Cardiac septum (tissue), 1 donor: Measurements from ENCODE around the gene ZNHIT2. TPM values are rescaled to one million over a fixed set of nuclear protein-coding genes. Genes with fewer than 3 reads are reported as not detected.
A peak's percentile ranks its signal among the peaks of the same experiment; 100 is the strongest.
"Not testable (repeated sequence)": the region's sequence is repeated elsewhere in the genome, so short reads cannot be mapped to it uniquely, and the experiment has no call there.

Experiments
- DNase-seq: peaks from one replicate; pipeline ENCODE4 v3.0.0-alpha.2; 2020; ENCODE audit warnings: low spot score
- intact Hi-C: fragments of 100-400 bp; cut with DNase I; formaldehyde crosslinking; loops from one replicate; pipeline ENCODE4 v1.14.0; 2022
- total RNA-seq: library from RNA; stranded (reverse); fragmentation: NEBNext Ultra II Directional; extraction: Animal tissue kit (Norgen Biotek cat#: 25700); gene quantifications from one replicate; pipeline ENCODE4 v1.2.1, GENCODE V29; 2021
- donor health status: DM: no; HTN: no; CAD: no.

The ZNHIT2 gene
- total RNA-seq, 1 donor from 2014 or later, result 5.5 TPM

- DNase-seq, result no peak
- intact Hi-C loops, result no loop called here
These were observed 7.1 kb upstream of the ZNHIT2 start for GRCh38 chr11:65124480-65125196.

GRCh38 chr11:65121865-65122696 lies 4.6 kb upstream of the ZNHIT2 start, which contains the start of the genes FAU and MRPL49:
Gene FAU, minus strand, starts transcription at chr11:65122134. Its CDS starts 321 bp downstream, at chr11:65121813.
Gene MRPL49, plus strand, starts transcription at chr11:65122321. Its CDS starts 26 bp downstream, at chr11:65122347.
- intact Hi-C loops, result no loop called here
- DNase-seq, result peak; percentile 100

DNA sequence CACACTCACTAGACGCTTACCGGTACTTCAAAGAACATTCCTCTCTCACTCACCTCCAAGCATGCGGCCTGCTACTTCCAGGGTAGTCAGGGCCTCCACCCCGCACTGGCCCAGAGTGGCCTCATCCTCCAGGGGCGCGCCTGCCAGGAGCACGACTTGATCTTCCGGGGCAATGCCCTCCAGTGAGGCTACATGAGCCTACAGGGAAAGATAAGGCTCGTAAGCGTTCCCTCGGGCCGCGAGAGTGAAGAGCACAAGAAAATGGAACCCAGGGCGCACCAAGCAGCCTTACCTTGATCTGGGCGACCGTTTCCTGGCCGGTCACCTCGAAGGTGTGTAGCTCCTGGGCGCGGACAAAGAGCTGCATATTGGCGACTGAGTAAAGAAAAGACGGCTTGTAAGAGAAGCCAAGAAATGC lies 4.0 kb upstream of the ZNHIT2 start:
- no peak for DNase-seq
- intact Hi-C loops, result no loop called here

- no peak for DNase-seq
- intact Hi-C loops, result no loop called here
These were observed 3.3 kb upstream of the ZNHIT2 start for GRCh38 chr11:65120831-65121230.

DNA sequence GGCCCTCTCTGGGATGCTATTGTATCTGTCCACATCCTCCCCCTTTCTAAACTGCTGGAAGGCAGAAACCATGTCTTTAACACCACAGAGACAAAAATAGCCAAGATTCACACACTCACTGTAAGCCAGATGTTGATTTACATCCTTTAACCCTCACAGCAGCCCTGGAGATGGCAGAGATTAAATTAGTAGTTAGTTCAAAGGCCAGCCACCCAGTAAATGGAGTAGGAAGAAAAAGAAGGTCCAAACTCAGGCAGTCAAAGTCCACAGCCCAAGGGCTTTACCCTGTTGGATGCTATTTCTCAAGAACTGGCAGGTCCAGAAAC lies 2.1 kb upstream of the ZNHIT2 start:
- no peak for DNase-seq
- intact Hi-C loops, result loop anchor here (2.0 to 5.0 kb wide), 3 partner anchors 77 to 271 kb away; partner anchors contain the start of genes ARL2 and SAC3D1

DNA sequence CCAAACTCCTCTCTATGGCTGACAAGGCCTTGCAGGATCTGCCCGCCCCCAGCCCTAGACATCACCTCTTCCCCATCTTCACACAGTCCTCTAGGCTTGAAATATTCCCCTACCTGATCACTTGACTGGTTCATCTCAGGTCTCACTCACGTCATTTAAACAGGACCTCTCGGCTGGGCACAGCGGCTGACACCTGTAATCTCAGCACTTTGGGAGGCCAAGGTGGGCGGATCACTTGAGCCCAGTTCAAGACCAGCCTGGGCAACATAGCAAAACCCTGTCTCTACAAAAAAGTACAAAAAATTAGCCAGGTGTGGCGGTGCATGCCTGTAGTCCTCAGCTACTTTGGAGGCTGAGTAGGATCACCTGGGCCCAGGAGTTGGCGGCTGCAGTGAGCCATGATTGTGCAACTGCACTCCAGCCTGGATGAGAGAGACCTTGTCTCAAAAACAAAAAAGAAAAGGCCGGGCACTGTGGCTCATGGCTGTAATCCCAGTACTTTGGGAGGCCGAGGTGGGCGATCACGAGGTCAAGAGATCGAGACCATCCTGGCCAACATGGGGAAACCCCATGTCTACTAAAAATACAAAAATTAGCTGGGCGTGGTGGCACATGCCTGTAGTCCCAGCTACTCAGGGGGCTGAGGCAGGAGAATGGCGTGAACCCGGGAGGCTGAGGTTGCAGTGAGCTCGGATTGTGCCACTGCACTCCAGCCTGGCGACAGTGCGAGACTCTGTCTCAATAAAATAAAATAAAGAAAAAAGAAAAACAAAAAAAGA lies 1.6 kb upstream of the ZNHIT2 start:
- not testable (repeated sequence) for DNase-seq
- intact Hi-C loops, result loop anchor here (2.0 to 5.0 kb wide), 3 partner anchors 77 to 270 kb away; partner anchors contain the start of genes ARL2 and SAC3D1

- DNase-seq, result no peak
These were observed 766 bp upstream of the ZNHIT2 start for GRCh38 chr11:65118097-65118837.

GRCh38 chr11:65116370-65117205 lies 913 bp downstream of the ZNHIT2 start:
- intact Hi-C loops, result loop anchor here (2.0 to 5.0 kb wide), 3 partner anchors 32 to 104 kb away; partner anchors contain the start of genes ARL2, CDCA5, SAC3D1 and ZFPL1
- DNase-seq, result no peak

More at GRCh38 chr11:65118097-65118837, 766 bp upstream of the ZNHIT2 start:
- intact Hi-C loops, result loop anchor here (2.0 to 5.0 kb wide), 3 partner anchors 76 to 269 kb away; partner anchors contain the start of genes ARL2 and SAC3D1

DNA sequence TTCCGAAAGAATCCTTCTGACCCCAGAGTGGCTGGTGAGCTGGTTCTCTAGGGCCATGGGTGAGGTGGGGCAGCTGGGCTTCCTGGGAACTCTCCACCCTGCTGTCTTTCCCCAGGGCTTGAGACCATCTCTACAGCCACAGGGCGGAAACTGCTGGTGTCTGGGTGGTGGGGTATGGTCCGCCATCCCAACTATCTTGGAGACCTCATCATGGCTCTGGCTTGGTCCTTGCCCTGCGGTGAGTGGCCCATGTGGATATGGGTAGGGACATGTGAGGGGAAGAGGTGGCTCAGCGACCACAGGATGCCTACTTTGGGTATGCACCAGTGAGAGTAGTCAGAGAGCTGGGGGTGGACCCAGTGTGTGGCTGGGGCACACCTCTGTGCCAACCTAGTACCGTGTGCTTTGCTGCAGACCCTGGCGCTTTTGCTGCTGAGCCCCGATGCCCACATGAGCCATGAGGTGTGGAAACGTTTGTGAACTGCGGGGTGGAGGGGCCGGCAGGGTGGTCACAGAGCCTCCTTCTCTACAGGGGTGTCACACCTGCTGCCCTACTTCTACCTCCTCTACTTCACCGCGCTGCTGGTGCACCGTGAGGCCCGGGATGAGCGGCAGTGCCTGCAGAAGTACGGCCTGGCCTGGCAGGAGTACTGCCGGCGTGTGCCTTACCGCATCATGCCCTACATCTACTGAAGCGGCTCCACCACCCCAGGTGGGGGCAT lies 2.0 kb downstream of the ZNHIT2 start:
- no peak for DNase-seq
- intact Hi-C loops, result loop anchor here (2.0 to 5.0 kb wide), 3 partner anchors 31 to 103 kb away; partner anchors contain the start of genes ARL2, CDCA5, SAC3D1 and ZFPL1

- intact Hi-C loops, result loop anchor here (5.0 kb wide), 2 partner anchors 72 to 102 kb away; partner anchors contain the start of genes ARL2 and SAC3D1
- no peak for DNase-seq
These were observed 2.8 kb downstream of the ZNHIT2 start for GRCh38 chr11:65114538-65115171.

DNA sequence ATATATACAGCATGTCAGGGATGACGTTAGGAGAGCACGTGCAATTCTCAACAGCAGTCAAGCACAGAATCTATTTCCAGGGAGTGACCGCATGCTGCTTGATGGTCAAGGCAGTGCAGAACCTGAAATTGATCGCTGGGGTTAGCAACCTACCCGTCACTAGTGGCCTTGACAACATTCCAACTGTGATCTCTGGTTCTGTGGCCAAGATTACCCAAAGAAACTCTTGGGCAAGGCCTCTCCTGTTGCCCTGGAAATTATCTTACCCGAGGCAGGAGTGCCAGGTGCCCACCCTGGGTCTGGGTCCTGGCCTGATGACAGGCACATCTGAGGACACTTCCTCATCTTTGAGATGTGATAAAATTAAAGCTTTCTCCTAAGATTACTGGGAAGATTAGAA lies 3.7 kb downstream of the ZNHIT2 start:
- intact Hi-C loops, result no loop called here
- DNase-seq, result no peak

DNA sequence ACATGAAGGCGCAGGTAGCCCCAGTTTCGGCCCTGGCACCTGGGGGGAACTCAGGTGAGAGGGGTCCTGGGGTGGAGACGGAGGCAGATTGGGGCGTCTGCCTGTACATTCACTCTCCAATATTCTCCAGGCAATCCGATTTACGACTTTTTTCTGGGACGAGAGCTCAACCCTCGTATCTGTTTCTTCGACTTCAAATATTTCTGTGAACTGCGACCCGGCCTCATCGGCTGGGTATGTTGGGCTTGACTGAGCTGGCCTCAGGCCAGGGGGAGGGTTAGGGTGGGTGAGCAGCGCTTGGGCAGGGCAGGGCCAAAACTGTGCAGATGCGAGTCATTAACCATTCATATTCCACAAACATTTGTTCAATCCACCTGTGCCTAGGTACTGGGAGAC lies 4.1 kb downstream of the ZNHIT2 start:
- DNase-seq, result no peak
- intact Hi-C loops, result no loop called here

DNA sequence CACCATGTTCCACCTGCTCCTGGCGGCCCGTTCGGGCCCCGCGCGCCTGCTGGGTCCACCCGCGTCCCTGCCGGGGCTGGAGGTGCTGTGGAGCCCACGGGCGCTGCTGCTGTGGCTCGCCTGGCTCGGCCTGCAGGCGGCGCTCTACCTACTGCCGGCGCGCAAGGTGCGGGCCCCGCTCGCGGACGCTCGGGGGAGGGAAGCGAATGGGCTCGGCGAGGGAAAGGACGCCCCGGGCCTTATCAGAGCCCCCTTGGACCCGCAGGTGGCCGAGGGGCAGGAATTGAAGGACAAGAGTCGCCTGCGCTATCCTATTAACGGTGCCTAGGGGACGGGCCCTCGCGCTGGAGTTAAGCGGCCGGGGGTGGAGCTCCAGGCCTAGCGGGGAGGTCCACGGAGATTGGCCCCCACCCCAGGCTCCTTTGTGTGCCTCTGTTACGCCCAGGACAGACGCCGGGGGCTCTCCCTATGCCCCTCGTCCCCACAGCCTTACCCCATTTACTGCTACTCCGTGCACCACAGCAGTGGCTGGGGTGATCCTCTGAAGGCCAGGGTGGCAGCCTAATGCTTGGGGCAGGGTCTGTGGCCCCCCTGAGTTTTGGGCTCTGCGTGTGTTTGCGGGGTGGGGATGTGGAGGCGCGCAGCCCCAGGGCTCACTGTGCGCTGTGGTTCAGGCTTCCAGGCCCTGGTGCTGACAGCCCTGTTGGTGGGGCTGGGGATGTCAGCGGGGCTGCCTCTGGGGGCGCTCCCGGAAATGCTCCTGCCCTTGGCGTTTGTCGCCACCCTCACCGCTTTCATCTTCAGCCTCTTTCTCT lies 4.7 kb downstream of the ZNHIT2 start:
- DNase-seq, result no peak
- intact Hi-C loops, result no loop called here

GRCh38 chr11:65111744-65112545 lies 5.6 kb downstream of the ZNHIT2 start, which contains the start of gene TM7SF2:
Gene TM7SF2, plus strand, starts transcription at chr11:65111872. Its CDS starts 144 bp downstream, at chr11:65112016.
- peak; percentile 98 for DNase-seq
- intact Hi-C loops, result no loop called here

DNA sequence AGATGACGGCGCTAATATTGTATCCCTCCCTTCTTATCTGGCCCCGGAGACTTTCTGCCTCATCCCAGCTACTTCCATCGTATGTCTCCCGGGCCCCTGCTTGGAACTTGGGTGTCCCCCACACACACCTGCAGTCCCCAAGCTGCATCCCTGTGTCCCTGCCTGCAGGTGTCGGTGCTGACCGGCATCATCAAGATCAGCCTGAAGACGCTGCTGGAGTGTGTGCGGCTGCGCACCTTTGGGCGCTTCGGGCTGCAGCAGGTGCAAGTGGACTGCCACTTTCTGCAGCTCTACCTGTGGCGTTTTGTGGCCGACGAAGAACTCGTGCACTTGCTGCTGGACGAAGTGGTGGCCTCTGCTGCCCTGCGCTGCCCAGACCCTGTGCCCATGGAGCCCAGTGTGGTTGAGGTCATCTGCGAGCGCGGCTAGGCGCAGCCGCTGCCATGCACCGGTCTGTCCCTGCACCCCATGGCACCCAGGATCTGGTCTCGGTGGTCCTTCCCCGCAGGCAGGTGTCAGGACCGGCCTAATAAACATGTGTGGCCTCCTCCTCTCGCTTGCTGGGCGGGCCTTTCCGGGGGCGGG lies 6.2 kb downstream of the ZNHIT2 start:
- DNase-seq, result no peak
- intact Hi-C loops, result no loop called here
